ENCODE results near the gene SLC26A11. TPM values are rescaled to one million over a fixed set of nuclear protein-coding genes. Genes with fewer than 3 reads are reported as not detected.

Gene SLC26A11
- total RNA-seq, 1 experiment from 2014 or later = 26.5 TPM

DNA sequence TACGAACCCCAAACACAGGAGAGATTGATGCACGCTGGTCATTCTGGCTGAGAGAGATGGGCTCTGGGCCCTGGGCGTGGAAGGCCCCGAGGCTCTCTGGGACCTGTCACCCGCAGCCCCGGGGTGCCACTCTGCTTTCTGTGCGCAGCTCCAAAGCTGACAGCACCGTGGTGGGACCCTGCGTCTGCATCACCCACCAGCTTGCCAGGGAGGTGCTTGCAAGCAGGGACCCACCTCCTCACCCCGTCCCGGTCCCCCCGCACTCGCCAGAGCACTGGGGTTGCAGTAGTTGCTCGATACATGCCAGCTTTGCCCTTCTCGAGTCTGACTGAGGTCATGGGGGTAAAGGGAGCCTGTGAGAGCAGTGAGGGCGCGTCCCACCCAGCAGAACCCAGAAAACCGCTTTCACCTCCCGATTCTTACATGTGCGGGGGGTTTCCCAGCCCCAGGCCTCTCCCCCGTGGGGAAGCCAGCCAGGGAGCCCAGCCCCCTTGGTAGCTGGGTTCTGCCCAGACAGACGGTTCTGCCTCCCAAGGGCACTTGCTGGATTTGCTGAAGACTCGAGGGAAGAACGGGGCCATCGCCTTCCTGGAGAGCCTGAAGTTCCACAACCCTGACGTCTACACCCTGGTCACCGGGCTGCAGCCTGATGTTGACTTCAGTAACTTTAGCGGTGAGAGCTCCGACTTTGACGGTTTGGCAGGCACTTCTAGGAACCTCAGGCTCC is 37.9 kb upstream of the SLC26A11 start:
- H3K9ac ChIP-seq (ENCODE audit: extremely low read depth, insufficient read length, low read length) = no peak overlapping the region
- no peak overlapping the region for H4K91ac ChIP-seq (ENCODE audit: insufficient read length, low read depth, low read length)
- H3K79me2 ChIP-seq (ENCODE audit: insufficient read depth, low read length) = no peaks in the 10 kb centered on the region
- no peak overlapping the region for H3K56ac ChIP-seq (ENCODE audit: insufficient read length, low read depth, low read length)
- H2AK5ac ChIP-seq (ENCODE audit: insufficient read length, low read length) = no peak overlapping the region
- H2AFZ ChIP-seq (ENCODE audit: low read length) = no peak overlapping the region
- H2BK120ac ChIP-seq (ENCODE audit: low read depth, low read length, poor library complexity, severe bottlenecking) = no peak overlapping the region
- no peak overlapping the region for H3K27ac ChIP-seq (ENCODE audit: insufficient read length, low read depth, low read length)
- Mint-ChIP-seq H3K27me3 (ENCODE audit: low read depth) (peaks cover 2% of the 10 kb centered on the region), H3K27ac (peak overlapping the region in 1 of 3 experiments; percentile 74; a peak in 1 of 7 replicates), H3K36me3 (ENCODE audit: insufficient read depth in 1 of 3, low read depth in 3 of 3) (no peaks in the 10 kb centered on the region), H3K4me3 (no peak overlapping the region), H3K9me3 (no peaks in the 10 kb centered on the region), H3K4me1 (peaks cover 2 to 7% of the 10 kb centered on the region in 2 experiments; a peak in 2 of 4 replicates)
- no peak overlapping the region for H2BK15ac ChIP-seq (ENCODE audit: low read depth, low read length)
- no peak overlapping the region for H3K14ac ChIP-seq (ENCODE audit: insufficient read depth, low read length)
- H3K4me2 ChIP-seq (ENCODE audit: insufficient read depth, insufficient read length, low read length) = no peak overlapping the region
- H4K8ac ChIP-seq (replicated peaks; ENCODE audit: insufficient read length, low read depth, low read length) = no peak overlapping the region
- H2BK12ac ChIP-seq (ENCODE audit: insufficient read length, low read depth, low read length) = no peak overlapping the region
- H3T11ph ChIP-seq (ENCODE audit: low read length) = no peak overlapping the region
- H3K9me3 ChIP-seq (ENCODE audit: control insufficient read depth, low read depth, low read length) = no peaks in the 10 kb centered on the region
- no peak overlapping the region for H3K4ac ChIP-seq (ENCODE audit: low read depth, low read length)
- H3K23me2 ChIP-seq (ENCODE audit: insufficient read length, low read depth, low read length, poor library complexity, severe bottlenecking) = no peaks in the 10 kb centered on the region
- H3K23ac ChIP-seq (ENCODE audit: insufficient read length, low read depth, low read length) = no peak overlapping the region
- H3K79me1 ChIP-seq (ENCODE audit: insufficient read depth, low read depth, low read length, poor library complexity, severe bottlenecking) = no peaks in the 10 kb centered on the region
- no peak overlapping the region for H2BK5ac ChIP-seq (ENCODE audit: insufficient read length, low read length)
- TF ChIP-seq CTCF (conservative IDR thresholded peaks at IDR 0.05) = no peak
- no peaks in the 10 kb centered on the region for H3K4me1 ChIP-seq (ENCODE audit: insufficient read depth, low read length)
- no peaks in the 10 kb centered on the region for H4K20me1 ChIP-seq (ENCODE audit: control insufficient read depth, insufficient read depth, insufficient read length)
- no CpG with 5 or more reads among the region's 30 CpGs for WGBS (ENCODE audit: extremely low coverage, insufficient read length, low lambda C conversion rate)
- DNase-seq = no peak
- no peak overlapping the region for H3K18ac ChIP-seq (ENCODE audit: insufficient read length, low read depth, low read length)
- H2BK20ac ChIP-seq (ENCODE audit: low read depth, low read length, poor library complexity, severe bottlenecking) = no peak overlapping the region
- no peaks in the 10 kb centered on the region for H3K27me3 ChIP-seq (ENCODE audit: insufficient read depth, low read length)
- no peak overlapping the region for H4K5ac ChIP-seq (ENCODE audit: insufficient read length, low read depth, low read length)
